Psoas muscle (tissue), 8 donors: ENCODE measurements around the gene UROD. TPM values are rescaled to one million over a fixed set of nuclear protein-coding genes. Genes with fewer than 3 reads are reported as not detected.

Experiments used
- ATAC-seq, 4 donors: fragments of 200-7000 bp; cut with Tn5 transposase; one replicate each; pipeline ENCODE4 v1.9.1; 2020; ENCODE audit warnings: moderate library complexity in 3 of 4, mild to moderate bottlenecking in 2 of 4
- DNase-seq, 2 donors: peaks; one replicate each; pipeline ENCODE4 v3.0.0-alpha.2; 2020
- H3K27ac ChIP-seq: fragments of 200-600 bp; one replicate; pipeline ENCODE4 v1.8.0; 2022
- H3K27me3 ChIP-seq, 3 donors: fragments of 200-600 bp in 1 of 3; one replicate each; pipeline versions ENCODE4 v1.6.1 to v1.8.0; 2013 to 2022; ENCODE audit warnings: low read length in 2 of 3, mild to moderate bottlenecking in 2 of 3, moderate library complexity in 1 of 3; ENCODE audit not compliant: insufficient read depth in 3 of 3
- H3K36me3 ChIP-seq, 2 donors: fragments of 200-600 bp in 1 of 2; one replicate each; pipeline versions ENCODE4 v1.6.1 to v1.8.0; 2013 to 2022; ENCODE audit warnings: low read depth in 1 of 2, mild to moderate bottlenecking in 1 of 2, moderate library complexity in 1 of 2; ENCODE audit not compliant: insufficient read depth in 1 of 2
- H3K4me1 ChIP-seq: fragments of 200-600 bp; one replicate; pipeline ENCODE4 v1.8.0; 2022
- H3K4me3 ChIP-seq: fragments of 200-600 bp; one replicate; pipeline ENCODE4 v1.8.0; 2022; ENCODE audit warnings: mild to moderate bottlenecking
- H3K9me3 ChIP-seq: fragments of 200-600 bp; one replicate; pipeline ENCODE4 v1.8.0; 2022
- WGBS, 3 donors: extraction: QIAGEN DNeasy Blood & Tissue Kit; methylation state at CpG; one replicate each; pipeline versions ENCODE4 v1.1.6 to v1.1.7; 2013; 5-methylcytosine and 5-hydroxymethylcytosine counted together
- intact Hi-C, 2 donors: fragments of 100-400 bp; cut with DNase I; formaldehyde crosslinking; loops; one replicate each; pipeline versions ENCODE4 v1.11.0 to v1.14.2; 2022
- polyA plus RNA-seq, 3 donors: library from polyadenylated mRNA; stranded (reverse); fragments of 200-250 nt; gene quantifications; one replicate each; pipeline ENCODE4 v1.2.3, GENCODE V29; 2013
- total RNA-seq, 4 donors: library from RNA; stranded (reverse); fragmentation: NEBNext Ultra II Directional in 2 of 4; extraction: Animal tissue kit (Norgen Biotek cat#: 25700) in 2 of 4; gene quantifications; one replicate each; pipeline versions ENCODE4 v1.2.1 to v1.2.4, GENCODE V29; 2021 to 2023
- TF ChIP-seq, protein P1 (sequence below): fragments of 200-600 bp; IDR thresholded peaks from one replicate; pipeline ENCODE4 v1.8.0; 2022; ENCODE audit warnings: antibody characterized with exemption
- donor health status: healthy with polysubstance abuse.
- donor health status: DM: no; HTN: no; CAD: no; lungs with moderate emphysema.
- donor health status: Bipolar disorder and iron deficiency.
- donor health status: healthy.
- donor health status: DM: yes; HTN: yes; CAD: no.
- donor health status: DM: no; HTN: no; CAD: no.
- donor health status: DM: no; HTN: no; CAD: no.
- donor health status: DM: yes; HTN: yes; CAD: no.

The UROD gene
- total and polyA plus RNA-seq, 7 donors, result 50.4 to 79.6 (median 64.6) TPM

- Histone ChIP-seq H3K4me3 (peak overlapping the region; percentile 100), H3K36me3 (peaks cover 11 to 70% of the 10 kb centered on the region in 2 donors), H3K9me3 (no peaks in the 10 kb centered on the region), H3K4me1 (peaks cover 25% of the 10 kb centered on the region), H3K27me3 (no peaks in the 10 kb centered on the region), H3K27ac (peak overlapping the region; percentile 86)
- TF ChIP-seq, protein P1, sequence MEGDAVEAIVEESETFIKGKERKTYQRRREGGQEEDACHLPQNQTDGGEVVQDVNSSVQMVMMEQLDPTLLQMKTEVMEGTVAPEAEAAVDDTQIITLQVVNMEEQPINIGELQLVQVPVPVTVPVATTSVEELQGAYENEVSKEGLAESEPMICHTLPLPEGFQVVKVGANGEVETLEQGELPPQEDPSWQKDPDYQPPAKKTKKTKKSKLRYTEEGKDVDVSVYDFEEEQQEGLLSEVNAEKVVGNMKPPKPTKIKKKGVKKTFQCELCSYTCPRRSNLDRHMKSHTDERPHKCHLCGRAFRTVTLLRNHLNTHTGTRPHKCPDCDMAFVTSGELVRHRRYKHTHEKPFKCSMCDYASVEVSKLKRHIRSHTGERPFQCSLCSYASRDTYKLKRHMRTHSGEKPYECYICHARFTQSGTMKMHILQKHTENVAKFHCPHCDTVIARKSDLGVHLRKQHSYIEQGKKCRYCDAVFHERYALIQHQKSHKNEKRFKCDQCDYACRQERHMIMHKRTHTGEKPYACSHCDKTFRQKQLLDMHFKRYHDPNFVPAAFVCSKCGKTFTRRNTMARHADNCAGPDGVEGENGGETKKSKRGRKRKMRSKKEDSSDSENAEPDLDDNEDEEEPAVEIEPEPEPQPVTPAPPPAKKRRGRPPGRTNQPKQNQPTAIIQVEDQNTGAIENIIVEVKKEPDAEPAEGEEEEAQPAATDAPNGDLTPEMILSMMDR, result no peak
- WGBS, 3 donors, result 19 to 20% (median 20%) methylated on average over 39 to 41 of the region's 41 CpGs
- intact Hi-C loops, result loop anchor here (5.0 to 10.0 kb wide), 3 partner anchors 175 to 565 kb away; partner anchors contain the start of gene TESK2 (in 1 of the 2)
- ATAC-seq (peak in 2 of 4 donors; percentile 4 to 27), DNase-seq (no peak)
Observed at GRCh38 chr1:45009956-45010854, 1.8 kb upstream of the UROD start.

GRCh38 chr1:45010855-45011811 lies 921 bp upstream of the UROD start, which contains the start of gene HECTD3:
Gene HECTD3, minus strand, starts transcription at chr1:45011324. Its CDS starts 67 bp downstream, at chr1:45011257.
- H3K4me1 ChIP-seq, result peaks cover 25% of the 10 kb centered on the region

DNA sequence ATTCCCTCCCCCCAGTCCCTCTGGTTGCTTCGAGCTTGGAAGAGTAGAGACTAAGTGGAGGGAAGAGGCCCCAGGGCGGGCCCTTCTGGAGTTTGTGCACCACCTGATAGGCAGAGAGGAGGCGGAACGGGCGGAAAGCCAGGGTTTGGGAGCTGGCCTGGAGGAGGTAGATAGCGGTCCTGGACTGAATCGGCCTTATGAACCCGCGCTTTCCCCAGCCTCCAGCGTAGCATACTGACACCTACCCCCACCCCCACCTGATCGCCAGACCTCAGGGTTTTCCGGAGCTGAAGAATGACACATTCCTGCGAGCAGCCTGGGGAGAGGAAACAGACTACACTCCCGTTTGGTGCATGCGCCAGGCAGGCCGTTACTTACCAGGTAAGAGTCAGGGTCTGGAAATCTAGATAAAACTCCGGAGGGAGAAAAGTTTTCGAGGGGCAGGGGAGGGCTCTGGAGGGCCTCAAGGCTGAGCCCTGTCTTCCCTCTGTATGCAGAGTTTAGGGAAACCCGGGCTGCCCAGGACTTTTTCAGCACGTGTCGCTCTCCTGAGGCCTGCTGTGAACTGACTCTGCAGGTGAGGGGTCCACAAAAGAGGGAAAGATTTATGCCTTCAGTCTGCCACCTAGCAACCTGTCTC lies 705 bp downstream of the UROD start:
- peak overlapping the region; percentile 100 for H3K4me3 ChIP-seq
- ATAC-seq (peak; percentile 25 to 64 (median 52)), DNase-seq (peak; percentile 70 to 88)
- peak overlapping the region; percentile 86 for H3K27ac ChIP-seq
- TF ChIP-seq, protein P1, result no peak
- 6 to 8% (median 7%) methylated on average over 21 of the region's 21 CpGs for WGBS, 3 donors
- no peaks in the 10 kb centered on the region for H3K9me3 ChIP-seq
- H3K4me1 ChIP-seq, result peaks cover 25% of the 10 kb centered on the region
- H3K27me3 ChIP-seq, result no peaks in the 10 kb centered on the region
- peaks cover 4 to 51% of the 10 kb centered on the region in 2 donors for H3K36me3 ChIP-seq
- intact Hi-C loops, result loop anchor here (5.0 to 10.0 kb wide), 2 partner anchors 480 to 562 kb away; partner anchors contain the start of gene TESK2 (in 1 of the 2)

More at GRCh38 chr1:45010855-45011811, 921 bp upstream of the UROD start, which contains the start of gene HECTD3:
- intact Hi-C loops, result loop anchor here (1.0 to 10.0 kb wide), 3 partner anchors 25 to 564 kb away; partner anchors contain the start of genes EIF2B3 (in 1 of the 2) and TESK2 (in 1 of the 2)
- TF ChIP-seq, protein P1, result no peak
- peak within 1 kb of the TSS; percentile 86 for H3K27ac ChIP-seq
- DNase-seq (peak; percentile 82 to 90), ATAC-seq (peak; percentile 87 to 89 (median 88))
- 0 to 1% (median 1%) methylated on average over 50 to 62 of the region's 62 CpGs for WGBS, 3 donors
- no peaks in the 10 kb centered on the region for H3K27me3 ChIP-seq
- peaks cover 4 to 68% of the 10 kb centered on the region in 2 donors for H3K36me3 ChIP-seq
- peak within 1 kb of the TSS; percentile 100 for H3K4me3 ChIP-seq
- H3K9me3 ChIP-seq, result no peaks in the 10 kb centered on the region
